ENCODE results near the gene PTPRM.

GRCh38 chr18:7770908-7771307 lies 203.8 kb downstream of the PTPRM start:
- TF ChIP-seq REST (IDR thresholded peaks at IDR 0.05; ENCODE audit: borderline replicate concordance): no peak
- TF ChIP-seq CTCF (IDR thresholded peaks at IDR 0.05; ENCODE audit: poor library complexity, severe bottlenecking): no peak
- TF ChIP-seq RAD21 (conservative IDR thresholded peaks at IDR 0.05): no peak
- TF ChIP-seq EZH2 (IDR thresholded peaks at IDR 0.05; ENCODE audit: borderline replicate concordance, insufficient read depth, low read length, poor library complexity, severe bottlenecking): no peak
- no peak for TF ChIP-seq POLR2AphosphoS5 (IDR thresholded peaks at IDR 0.05)
- TF ChIP-seq EP300 (conservative IDR thresholded peaks at IDR 0.05; ENCODE audit: poor library complexity, severe bottlenecking): no peak
- TF ChIP-seq MXI1 (conservative IDR thresholded peaks at IDR 0.05; ENCODE audit: poor library complexity, severe bottlenecking): no peak
- TF ChIP-seq SMC3 (conservative IDR thresholded peaks at IDR 0.05; ENCODE audit: poor library complexity): no peak
